PC-3 (cell line): ENCODE measurements around the gene TNFRSF19.

Experiments used
- EZH2 ChIP-seq: fragments of 300-600 bp; sonication (generic); IDR thresholded peaks from one replicate; pipeline ENCODE4 v1.6.1; 2017; ENCODE audit warnings: antibody characterized with exemption, mild to moderate bottlenecking, low read length; ENCODE audit not compliant: unreplicated experiment
- EZH2phosphoT487 ChIP-seq: fragments of 300-600 bp; sonication (generic); IDR thresholded peaks from 2 replicates; pipeline ENCODE4 v1.6.1; 2018; ENCODE audit warnings: mild to moderate bottlenecking, antibody characterized with exemption, low read length, borderline replicate concordance
- TF ChIP-seq, protein P1 (sequence below): fragments of 300-600 bp; sonication (generic); conservative IDR thresholded peaks from 2 replicates; pipeline ENCODE4 v1.5.1; 2017; ENCODE audit warnings: antibody characterized with exemption, low read depth, mild to moderate bottlenecking, low read length

DNA sequence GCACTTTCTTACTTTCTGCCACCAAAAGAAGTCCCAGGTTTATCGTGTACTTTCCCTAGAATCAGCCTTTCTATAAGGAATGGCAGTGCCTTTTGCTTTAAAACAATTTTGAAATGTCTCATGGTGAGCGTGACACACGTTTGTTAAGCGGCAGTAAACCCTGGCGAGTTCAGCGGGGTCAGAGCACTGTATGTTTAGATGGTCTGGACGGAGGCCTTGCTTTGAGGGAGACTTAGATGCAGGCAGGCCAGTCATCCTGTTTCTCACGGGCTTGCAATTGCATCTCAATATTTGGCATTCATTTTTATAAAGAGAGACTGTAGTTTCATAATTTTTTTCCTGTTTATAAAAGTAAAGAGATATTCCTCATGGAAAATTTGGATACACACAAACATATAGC is 96.4 kb downstream of the TNFRSF19 start:
- TF ChIP-seq, protein P1, sequence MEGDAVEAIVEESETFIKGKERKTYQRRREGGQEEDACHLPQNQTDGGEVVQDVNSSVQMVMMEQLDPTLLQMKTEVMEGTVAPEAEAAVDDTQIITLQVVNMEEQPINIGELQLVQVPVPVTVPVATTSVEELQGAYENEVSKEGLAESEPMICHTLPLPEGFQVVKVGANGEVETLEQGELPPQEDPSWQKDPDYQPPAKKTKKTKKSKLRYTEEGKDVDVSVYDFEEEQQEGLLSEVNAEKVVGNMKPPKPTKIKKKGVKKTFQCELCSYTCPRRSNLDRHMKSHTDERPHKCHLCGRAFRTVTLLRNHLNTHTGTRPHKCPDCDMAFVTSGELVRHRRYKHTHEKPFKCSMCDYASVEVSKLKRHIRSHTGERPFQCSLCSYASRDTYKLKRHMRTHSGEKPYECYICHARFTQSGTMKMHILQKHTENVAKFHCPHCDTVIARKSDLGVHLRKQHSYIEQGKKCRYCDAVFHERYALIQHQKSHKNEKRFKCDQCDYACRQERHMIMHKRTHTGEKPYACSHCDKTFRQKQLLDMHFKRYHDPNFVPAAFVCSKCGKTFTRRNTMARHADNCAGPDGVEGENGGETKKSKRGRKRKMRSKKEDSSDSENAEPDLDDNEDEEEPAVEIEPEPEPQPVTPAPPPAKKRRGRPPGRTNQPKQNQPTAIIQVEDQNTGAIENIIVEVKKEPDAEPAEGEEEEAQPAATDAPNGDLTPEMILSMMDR, result no peak
- TF ChIP-seq EZH2 (no peak), EZH2phosphoT487 (no peak)
